ENCODE data around the gene NT5M. TPM values are rescaled to one million over a fixed set of nuclear protein-coding genes. Genes with fewer than 3 reads are reported as not detected.

Gene NT5M
- total RNA-seq, 1 donor from 2014 or later, result 1.5 TPM

GRCh38 chr17:17358060-17358751, 55.0 kb downstream of the NT5M start:
- H3K79me2 ChIP-seq (ENCODE audit: insufficient read depth, low read length), result no peaks in the 10 kb centered on the region
- no peak for FAIRE-seq
- DNase-seq (ENCODE audit: low read depth), result no peak
- peaks cover 3% of the 10 kb centered on the region for H4K20me1 ChIP-seq (ENCODE audit: insufficient read depth, low read length)
- H3K4me3 ChIP-seq (ENCODE audit: insufficient read depth, low read depth, low read length), result no peak overlapping the region
- no peak for TF ChIP-seq CTCF (IDR thresholded peaks at IDR 0.05; ENCODE audit: insufficient read depth, low read depth, low read length)
- TF ChIP-seq EZH2 (IDR thresholded peaks at IDR 0.05; ENCODE audit: insufficient read depth, low read length), result no peak
- H3K9me3 Mint-ChIP-seq (ENCODE audit: unreplicated experiment), result peaks cover 6% of the 10 kb centered on the region
- H3K27ac Mint-ChIP-seq (ENCODE audit: unreplicated experiment), result no peak overlapping the region
- no peak overlapping the region for H3K4me3 Mint-ChIP-seq (ENCODE audit: unreplicated experiment)
- peaks cover 28% of the 10 kb centered on the region for H3K27me3 Mint-ChIP-seq (ENCODE audit: low read depth, unreplicated experiment)
- H3K36me3 Mint-ChIP-seq (ENCODE audit: low read depth, unreplicated experiment), result no peaks in the 10 kb centered on the region
- no peaks in the 10 kb centered on the region for H3K36me3 ChIP-seq (ENCODE audit: insufficient read depth, low read length)
- peaks cover 4% of the 10 kb centered on the region for H3K4me1 ChIP-seq (ENCODE audit: insufficient read depth, low read length)
- no peak overlapping the region for H2AFZ ChIP-seq (ENCODE audit: low read depth, low read length)
- H3K4me1 Mint-ChIP-seq (ENCODE audit: low read depth, unreplicated experiment), result no peaks in the 10 kb centered on the region
- H3K9ac ChIP-seq (ENCODE audit: low read length), result no peak overlapping the region
- H3K4me2 ChIP-seq (ENCODE audit: low read length), result no peak overlapping the region
- no peak overlapping the region for H3K27ac ChIP-seq (ENCODE audit: low read depth, low read length)
- H3K9me3 ChIP-seq (ENCODE audit: insufficient read depth, low read depth, low read length), result peaks cover 3% of the 10 kb centered on the region
- no peaks in the 10 kb centered on the region for H3K27me3 ChIP-seq (ENCODE audit: insufficient read depth, low read length)

- DNase-seq (ENCODE audit: low read depth) (no peak), FAIRE-seq (no peak)
- H3K9ac ChIP-seq (ENCODE audit: low read length), result no peak overlapping the region
- H3K27ac ChIP-seq (ENCODE audit: low read depth, low read length), result no peak overlapping the region
- peaks cover 33% of the 10 kb centered on the region for H3K27me3 Mint-ChIP-seq (ENCODE audit: low read depth, unreplicated experiment)
- H3K4me1 Mint-ChIP-seq (ENCODE audit: low read depth, unreplicated experiment), result no peaks in the 10 kb centered on the region
- H3K36me3 Mint-ChIP-seq (ENCODE audit: low read depth, unreplicated experiment), result no peaks in the 10 kb centered on the region
- TF ChIP-seq EZH2 (IDR thresholded peaks at IDR 0.05; ENCODE audit: insufficient read depth, low read length) (no peak), CTCF (IDR thresholded peaks at IDR 0.05; ENCODE audit: insufficient read depth, low read depth, low read length) (no peak)
- H3K4me3 ChIP-seq (ENCODE audit: insufficient read depth, low read depth, low read length), result no peak overlapping the region
- no peaks in the 10 kb centered on the region for H3K36me3 ChIP-seq (ENCODE audit: insufficient read depth, low read length)
- no peak overlapping the region for H2AFZ ChIP-seq (ENCODE audit: low read depth, low read length)
- no peak overlapping the region for H3K4me3 Mint-ChIP-seq (ENCODE audit: unreplicated experiment)
- H3K79me2 ChIP-seq (ENCODE audit: insufficient read depth, low read length), result no peaks in the 10 kb centered on the region
- no peaks in the 10 kb centered on the region for H3K27me3 ChIP-seq (ENCODE audit: insufficient read depth, low read length)
- no peak overlapping the region for H3K4me2 ChIP-seq (ENCODE audit: low read length)
- peaks cover 6% of the 10 kb centered on the region for H3K9me3 Mint-ChIP-seq (ENCODE audit: unreplicated experiment)
- no peak overlapping the region for H3K27ac Mint-ChIP-seq (ENCODE audit: unreplicated experiment)
- H4K20me1 ChIP-seq (ENCODE audit: insufficient read depth, low read length), result peaks cover 3% of the 10 kb centered on the region
- peaks cover 4% of the 10 kb centered on the region for H3K4me1 ChIP-seq (ENCODE audit: insufficient read depth, low read length)
- peaks cover 3% of the 10 kb centered on the region for H3K9me3 ChIP-seq (ENCODE audit: insufficient read depth, low read depth, low read length)
Observed at GRCh38 chr17:17358866-17359265, 55.7 kb downstream of the NT5M start.

GRCh38 chr17:17359271-17359670, 56.1 kb downstream of the NT5M start:
- Mint-ChIP-seq H3K4me1 (ENCODE audit: low read depth, unreplicated experiment) (no peaks in the 10 kb centered on the region), H3K27ac (ENCODE audit: unreplicated experiment) (no peak overlapping the region), H3K4me3 (ENCODE audit: unreplicated experiment) (no peak overlapping the region), H3K9me3 (ENCODE audit: unreplicated experiment) (peaks cover 6% of the 10 kb centered on the region), H3K36me3 (ENCODE audit: low read depth, unreplicated experiment) (no peaks in the 10 kb centered on the region), H3K27me3 (ENCODE audit: low read depth, unreplicated experiment) (peaks cover 35% of the 10 kb centered on the region)
- H3K27me3 ChIP-seq (ENCODE audit: insufficient read depth, low read length), result no peaks in the 10 kb centered on the region
- no peaks in the 10 kb centered on the region for H3K79me2 ChIP-seq (ENCODE audit: insufficient read depth, low read length)
- H3K27ac ChIP-seq (ENCODE audit: low read depth, low read length), result no peak overlapping the region
- no peak for TF ChIP-seq CTCF (IDR thresholded peaks at IDR 0.05; ENCODE audit: insufficient read depth, low read depth, low read length)
- peaks cover 3% of the 10 kb centered on the region for H3K9me3 ChIP-seq (ENCODE audit: insufficient read depth, low read depth, low read length)
- H4K20me1 ChIP-seq (ENCODE audit: insufficient read depth, low read length), result peaks cover 3% of the 10 kb centered on the region
- H3K4me1 ChIP-seq (ENCODE audit: insufficient read depth, low read length), result peaks cover 4% of the 10 kb centered on the region
- FAIRE-seq (no peak), DNase-seq (ENCODE audit: low read depth) (no peak)
- H2AFZ ChIP-seq (ENCODE audit: low read depth, low read length), result no peak overlapping the region
- no peak overlapping the region for H3K4me3 ChIP-seq (ENCODE audit: insufficient read depth, low read depth, low read length)
- H3K4me2 ChIP-seq (ENCODE audit: low read length), result no peak overlapping the region
- H3K36me3 ChIP-seq (ENCODE audit: insufficient read depth, low read length), result no peaks in the 10 kb centered on the region
- no peak overlapping the region for H3K9ac ChIP-seq (ENCODE audit: low read length)

All from astrocyte (in vitro differentiated cells and primary cell).